Lung (tissue), 12 donors: ENCODE results near the gene SOS2. TPM values are rescaled to one million over a fixed set of nuclear protein-coding genes. Genes with fewer than 3 reads are reported as not detected.

Source experiments
- ATAC-seq: fragments of 200-7000 bp; cut with Tn5 transposase; one replicate; pipeline ENCODE4 v1.9.1; 2020; ENCODE audit warnings: moderate number of reproducible peaks; ENCODE audit not compliant: insufficient read depth, low FRiP score
- DNase-seq, 3 donors: peaks; one replicate each; pipeline ENCODE4 v3.0.0-alpha.2; 2013 to 2017
- H3K27ac ChIP-seq, 2 donors: one replicate each; pipeline ENCODE4 v1.5.1; 2013; ENCODE audit warnings: mild to moderate bottlenecking in 2 of 2, moderate library complexity in 2 of 2, control low read depth in 1 of 2, inconsistent platforms in 1 of 2, low read depth in 1 of 2, low read length in 1 of 2
- H3K27me3 ChIP-seq, 3 donors: one replicate each; pipeline ENCODE4 v1.5.1; 2013; ENCODE audit warnings: low read length in 2 of 3; ENCODE audit not compliant: control insufficient read depth in 3 of 3, insufficient read depth in 3 of 3
- H3K36me3 ChIP-seq, 4 donors: one replicate each; pipeline ENCODE4 v1.5.1; 2013; ENCODE audit warnings: low read length in 4 of 4, mild to moderate bottlenecking in 1 of 4, moderate library complexity in 1 of 4; ENCODE audit not compliant: control insufficient read depth in 4 of 4, insufficient read depth in 4 of 4
- H3K4me1 ChIP-seq, 5 donors: one replicate each; pipeline ENCODE4 v1.5.1; 2013; ENCODE audit warnings: low read length in 5 of 5, mild to moderate bottlenecking in 2 of 5, moderate library complexity in 1 of 5; ENCODE audit not compliant: control insufficient read depth in 5 of 5, insufficient read depth in 5 of 5
- H3K4me3 ChIP-seq: one replicate; pipeline ENCODE4 v1.5.1; 2013; ENCODE audit warnings: mild to moderate bottlenecking, control low read depth, moderate library complexity
- H3K9ac ChIP-seq, 2 donors: one replicate each; pipeline ENCODE4 v1.5.1; 2013; ENCODE audit warnings: low read length in 2 of 2, control low read depth in 1 of 2; ENCODE audit not compliant: insufficient read depth in 1 of 2
- H3K9me3 ChIP-seq, 4 donors: one replicate each; pipeline ENCODE4 v1.5.1; 2013; ENCODE audit warnings: low read length in 3 of 4, mild to moderate bottlenecking in 1 of 4, moderate library complexity in 1 of 4; ENCODE audit not compliant: control insufficient read depth in 4 of 4, insufficient read depth in 3 of 4
- CTCF ChIP-seq: IDR thresholded peaks from 2 replicates; pipeline ENCODE4 v1.5.1; 2012; ENCODE audit warnings: mild to moderate bottlenecking; ENCODE audit errors: control extremely low read depth, extremely low read depth
- WGBS, 2 donors: extraction: QIAGEN DNeasy Blood & Tissue Kit; methylation state at CpG; one replicate each; pipeline ENCODE4 v1.1.7; 2013; 5-methylcytosine and 5-hydroxymethylcytosine counted together
- polyA plus RNA-seq, 2 donors: library from polyadenylated mRNA; stranded (reverse); fragments of 200-250 nt; gene quantifications; one replicate each; pipeline ENCODE4 v1.2.1, GENCODE V29; 2013
- total RNA-seq, 2 donors: library from RNA; depleted of rRNA in 1 of 2; stranded (reverse); fragments of >200 nt in 1 of 2; gene quantifications; one replicate each; pipeline ENCODE4 v1.2.1, GENCODE V29; 2014 to 2021
- donor health status: control.
- donor health status: control.
- donor health status: Bipolar disorder and iron deficiency.
- donor health status: healthy.
- donor health status: DM: yes; HTN: yes; CAD: no.

The SOS2 gene
- total and polyA plus RNA-seq, 4 donors = 6.8 to 57.1 (median 19.1) TPM

- Histone ChIP-seq H3K9ac (no peak overlapping the region), H3K27ac (no peak overlapping the region), H3K4me3 (no peak overlapping the region), H3K4me1 (no peaks in the 10 kb centered on the region), H3K9me3 (no peaks in the 10 kb centered on the region), H3K27me3 (no peaks in the 10 kb centered on the region), H3K36me3 (peaks cover 8 to 12% (median 11%) of the 10 kb centered on the region in 4 donors)
- TF ChIP-seq CTCF = no peak
- WGBS, 2 donors = 87 to 93% methylated on average over 4 of the region's 4 CpGs
- no peak for ATAC-seq
- DNase-seq = no peak
These were observed 125.2 kb downstream of the SOS2 start for GRCh38 chr14:50106178-50106577.

- Histone ChIP-seq H3K9ac (no peak overlapping the region), H3K4me3 (no peak overlapping the region), H3K27ac (no peak overlapping the region), H3K36me3 (peaks cover 0 to 6% (median 2%) of the 10 kb centered on the region in 4 donors), H3K9me3 (no peaks in the 10 kb centered on the region), H3K27me3 (no peaks in the 10 kb centered on the region), H3K4me1 (no peaks in the 10 kb centered on the region)
- ATAC-seq = no peak
- TF ChIP-seq CTCF = no peak
- WGBS, 2 donors = 86 to 87% methylated on average over 6 of the region's 6 CpGs
- DNase-seq = no peak
These were observed 127.8 kb downstream of the SOS2 start for GRCh38 chr14:50103558-50103957.

- Histone ChIP-seq H3K9me3 (no peaks in the 10 kb centered on the region), H3K36me3 (peaks cover 0 to 3% (median 1%) of the 10 kb centered on the region in 4 donors), H3K27ac (no peak overlapping the region), H3K27me3 (no peaks in the 10 kb centered on the region), H3K4me1 (no peaks in the 10 kb centered on the region), H3K4me3 (no peak overlapping the region), H3K9ac (no peak overlapping the region)
- no peak for TF ChIP-seq CTCF
- peak in 1 of 3 donors; percentile 34 for DNase-seq
- 89 to 93% methylated on average over 7 of the region's 7 CpGs for WGBS, 2 donors
- ATAC-seq = no peak
These were observed 130.0 kb downstream of the SOS2 start for GRCh38 chr14:50101417-50101816.

- Histone ChIP-seq H3K9me3 (no peaks in the 10 kb centered on the region), H3K4me1 (no peaks in the 10 kb centered on the region), H3K27me3 (no peaks in the 10 kb centered on the region), H3K4me3 (no peak overlapping the region), H3K9ac (no peak overlapping the region), H3K27ac (no peak overlapping the region), H3K36me3 (peaks cover 0 to 1% (median 0%) of the 10 kb centered on the region in 4 donors)
- ATAC-seq (no peak), DNase-seq (no peak)
- TF ChIP-seq CTCF = no peak
- WGBS, 2 donors = 92 to 100% methylated on average over 2 of the region's 2 CpGs
These were observed 130.6 kb downstream of the SOS2 start for GRCh38 chr14:50100805-50101204.
